ENCODE results near the gene SIDT2. TPM values are rescaled to one million over a fixed set of nuclear protein-coding genes. Genes with fewer than 3 reads are reported as not detected.

The SIDT2 gene
- total RNA-seq, 1 experiment from 2014 or later, result 47.6 TPM

DNA sequence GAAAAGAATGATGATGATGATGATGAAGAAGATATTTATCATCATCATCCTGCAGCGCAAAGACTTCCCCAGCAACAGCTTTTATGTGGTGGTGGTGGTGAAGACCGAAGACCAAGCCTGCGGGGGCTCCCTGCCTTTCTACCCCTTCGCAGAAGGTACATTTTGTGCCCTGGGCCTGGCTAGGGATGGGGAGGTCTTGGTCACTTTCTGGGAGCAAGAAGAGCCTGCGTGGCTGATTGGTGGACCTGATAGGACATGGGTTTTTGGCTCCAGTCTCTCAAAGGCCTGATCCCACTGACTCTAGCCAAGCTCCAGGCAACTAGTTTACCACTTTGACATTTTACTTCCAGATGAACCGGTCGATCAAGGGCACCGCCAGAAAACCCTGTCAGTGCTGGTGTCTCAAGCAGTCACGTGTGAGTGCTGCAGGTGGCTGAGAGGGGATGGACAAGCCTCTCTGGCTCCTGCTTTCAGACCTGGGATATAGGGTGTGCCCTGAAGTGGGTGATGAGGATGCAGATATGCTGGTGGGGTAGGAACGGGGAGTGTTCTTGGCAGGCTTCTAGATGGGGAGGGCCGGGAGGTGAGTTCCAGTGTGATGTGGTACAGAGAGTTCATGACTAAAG is 5.3 kb downstream of the SIDT2 start:
- Histone ChIP-seq H3K9me3 (ENCODE audit: control insufficient read depth, insufficient read depth, low read depth, low read length) (no peaks in the 10 kb centered on the region), H3K4me1 (ENCODE audit: control insufficient read depth, insufficient read depth, low read length) (peaks cover 10% of the 10 kb centered on the region), H3K27ac (ENCODE audit: low read length) (no peak overlapping the region), H3K4me3 (ENCODE audit: low read depth in 2 of 2, low read length in 2 of 2) (no peak overlapping the region), H3K27me3 (ENCODE audit: control insufficient read depth, insufficient read depth, low read length) (no peaks in the 10 kb centered on the region), H3K36me3 (ENCODE audit: control insufficient read depth, insufficient read depth, low read length) (no peaks in the 10 kb centered on the region)
- DNase-seq (ENCODE audit: low read depth, low spot score), result no peak
- CTCF ChIA-PET, result interaction anchor here (0.7 kb wide), 1 partner anchor 1868 kb away, joined by 5 read pairs; no protein-coding TSS in a partner anchor
- no peak for TF ChIP-seq SIN3A (IDR thresholded peaks at IDR 0.05; ENCODE audit: borderline replicate concordance, insufficient read depth, low read depth, low read length)
- BruUV-seq (replicated peaks), result no TSS peak
- no peak for ATAC-seq
- in situ Hi-C loops (cut with HindIII; ENCODE audit: low pct_unique_long_range_greater_than_20kb, low sequenced_read_pairs), result no loop called here
- intact Hi-C loops (cut with micrococcal nuclease; ENCODE audit: unreplicated experiment), result no loop called here
- POLR2A ChIA-PET, result no interaction called here

DNA sequence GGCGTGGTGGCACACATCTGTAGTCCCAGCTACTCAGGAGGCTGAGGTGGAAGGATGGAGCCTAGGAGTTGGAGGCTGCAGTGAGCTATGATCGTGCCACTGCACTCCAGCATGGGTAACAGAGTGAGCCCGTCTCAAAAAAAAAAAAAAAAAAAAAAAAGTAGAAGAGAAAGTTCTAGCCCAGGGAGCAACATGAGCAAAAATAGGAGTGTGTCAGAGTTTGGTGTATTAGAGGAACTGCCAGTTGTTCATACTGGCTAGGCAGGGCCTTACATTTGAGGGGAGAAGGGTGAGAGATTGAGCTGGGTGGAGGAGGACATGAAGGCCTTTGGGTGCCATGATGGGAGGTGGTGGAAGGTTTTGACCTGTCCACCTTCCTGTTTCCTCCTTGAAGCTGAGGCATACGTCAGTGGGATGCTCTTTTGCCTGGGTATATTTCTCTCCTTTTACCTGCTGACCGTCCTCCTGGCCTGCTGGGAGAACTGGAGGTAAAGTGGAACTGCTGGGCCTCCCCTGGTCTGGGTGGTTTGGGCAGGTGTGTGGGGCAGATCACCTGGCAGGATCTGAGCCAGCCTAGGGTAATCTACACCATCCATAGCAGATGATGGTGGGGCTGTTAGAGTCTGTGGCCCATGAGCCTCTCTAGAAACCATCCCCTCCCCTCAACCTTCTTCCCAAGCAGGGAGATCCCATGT is 7.3 kb downstream of the SIDT2 start:
- CTCF ChIA-PET, result interaction anchor here (0.7 kb wide), 1 partner anchor 48 kb away, joined by 11 read pairs; no protein-coding TSS in a partner anchor

More for the DNA sequence above, 7.3 kb downstream of the SIDT2 start:
- in situ Hi-C loops (cut with HindIII; ENCODE audit: low pct_unique_long_range_greater_than_20kb, low sequenced_read_pairs), result no loop called here
- BruUV-seq (replicated peaks), result no TSS peak
- H3K4me1 ChIP-seq (ENCODE audit: control insufficient read depth, insufficient read depth, low read length), result no peaks in the 10 kb centered on the region
- no peak overlapping the region for H3K27ac ChIP-seq (ENCODE audit: low read length)
- POLR2A ChIA-PET, result no interaction called here
- TF ChIP-seq SIN3A (IDR thresholded peaks at IDR 0.05; ENCODE audit: borderline replicate concordance, insufficient read depth, low read depth, low read length) (no peak), TCF7L2 (IDR thresholded peaks at IDR 0.05; ENCODE audit: low read depth, low read length) (no peak), POLR2AphosphoS5 (IDR thresholded peaks at IDR 0.05; ENCODE audit: low read depth, low read length) (no peak)
- TF ChIP-seq, protein P1, sequence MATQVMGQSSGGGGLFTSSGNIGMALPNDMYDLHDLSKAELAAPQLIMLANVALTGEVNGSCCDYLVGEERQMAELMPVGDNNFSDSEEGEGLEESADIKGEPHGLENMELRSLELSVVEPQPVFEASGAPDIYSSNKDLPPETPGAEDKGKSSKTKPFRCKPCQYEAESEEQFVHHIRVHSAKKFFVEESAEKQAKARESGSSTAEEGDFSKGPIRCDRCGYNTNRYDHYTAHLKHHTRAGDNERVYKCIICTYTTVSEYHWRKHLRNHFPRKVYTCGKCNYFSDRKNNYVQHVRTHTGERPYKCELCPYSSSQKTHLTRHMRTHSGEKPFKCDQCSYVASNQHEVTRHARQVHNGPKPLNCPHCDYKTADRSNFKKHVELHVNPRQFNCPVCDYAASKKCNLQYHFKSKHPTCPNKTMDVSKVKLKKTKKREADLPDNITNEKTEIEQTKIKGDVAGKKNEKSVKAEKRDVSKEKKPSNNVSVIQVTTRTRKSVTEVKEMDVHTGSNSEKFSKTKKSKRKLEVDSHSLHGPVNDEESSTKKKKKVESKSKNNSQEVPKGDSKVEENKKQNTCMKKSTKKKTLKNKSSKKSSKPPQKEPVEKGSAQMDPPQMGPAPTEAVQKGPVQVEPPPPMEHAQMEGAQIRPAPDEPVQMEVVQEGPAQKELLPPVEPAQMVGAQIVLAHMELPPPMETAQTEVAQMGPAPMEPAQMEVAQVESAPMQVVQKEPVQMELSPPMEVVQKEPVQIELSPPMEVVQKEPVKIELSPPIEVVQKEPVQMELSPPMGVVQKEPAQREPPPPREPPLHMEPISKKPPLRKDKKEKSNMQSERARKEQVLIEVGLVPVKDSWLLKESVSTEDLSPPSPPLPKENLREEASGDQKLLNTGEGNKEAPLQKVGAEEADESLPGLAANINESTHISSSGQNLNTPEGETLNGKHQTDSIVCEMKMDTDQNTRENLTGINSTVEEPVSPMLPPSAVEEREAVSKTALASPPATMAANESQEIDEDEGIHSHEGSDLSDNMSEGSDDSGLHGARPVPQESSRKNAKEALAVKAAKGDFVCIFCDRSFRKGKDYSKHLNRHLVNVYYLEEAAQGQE (IDR thresholded peaks at IDR 0.05; ENCODE audit: insufficient read depth in 1 of 2, low read depth in 2 of 2, low read length in 1 of 2), result no peak
- TF ChIP-seq, protein P2, sequence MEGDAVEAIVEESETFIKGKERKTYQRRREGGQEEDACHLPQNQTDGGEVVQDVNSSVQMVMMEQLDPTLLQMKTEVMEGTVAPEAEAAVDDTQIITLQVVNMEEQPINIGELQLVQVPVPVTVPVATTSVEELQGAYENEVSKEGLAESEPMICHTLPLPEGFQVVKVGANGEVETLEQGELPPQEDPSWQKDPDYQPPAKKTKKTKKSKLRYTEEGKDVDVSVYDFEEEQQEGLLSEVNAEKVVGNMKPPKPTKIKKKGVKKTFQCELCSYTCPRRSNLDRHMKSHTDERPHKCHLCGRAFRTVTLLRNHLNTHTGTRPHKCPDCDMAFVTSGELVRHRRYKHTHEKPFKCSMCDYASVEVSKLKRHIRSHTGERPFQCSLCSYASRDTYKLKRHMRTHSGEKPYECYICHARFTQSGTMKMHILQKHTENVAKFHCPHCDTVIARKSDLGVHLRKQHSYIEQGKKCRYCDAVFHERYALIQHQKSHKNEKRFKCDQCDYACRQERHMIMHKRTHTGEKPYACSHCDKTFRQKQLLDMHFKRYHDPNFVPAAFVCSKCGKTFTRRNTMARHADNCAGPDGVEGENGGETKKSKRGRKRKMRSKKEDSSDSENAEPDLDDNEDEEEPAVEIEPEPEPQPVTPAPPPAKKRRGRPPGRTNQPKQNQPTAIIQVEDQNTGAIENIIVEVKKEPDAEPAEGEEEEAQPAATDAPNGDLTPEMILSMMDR (IDR thresholded peaks at IDR 0.05), result no peak
- ATAC-seq (no peak), DNase-seq (ENCODE audit: low read depth, low spot score) (no peak)
- no peak overlapping the region for H3K4me3 ChIP-seq (ENCODE audit: low read depth in 2 of 2, low read length in 2 of 2)
- no peaks in the 10 kb centered on the region for H3K36me3 ChIP-seq (ENCODE audit: control insufficient read depth, insufficient read depth, low read length)
- intact Hi-C loops (cut with micrococcal nuclease; ENCODE audit: unreplicated experiment), result no loop called here
- no peaks in the 10 kb centered on the region for H3K27me3 ChIP-seq (ENCODE audit: control insufficient read depth, insufficient read depth, low read length)
- no peaks in the 10 kb centered on the region for H3K9me3 ChIP-seq (ENCODE audit: control insufficient read depth, insufficient read depth, low read depth, low read length)

Measured in Panc1 (cell line).